GM18517 (cell line): ENCODE measurements around the gene ADAT2.

Source experiments
- ATAC-seq: cut with Tn5 transposase; IDR thresholded peaks from one replicate; pipeline ENCODE4 v1.9.1; 2021; ENCODE audit warnings: mild to moderate bottlenecking, moderate library complexity; ENCODE audit not compliant: unreplicated experiment

Gene ADAT2

GRCh38 chr6:143441680-143442545 is 8.6 kb downstream of the ADAT2 start:
- ATAC-seq, result no peak

- no peak for ATAC-seq
These were observed 9.5 kb downstream of the ADAT2 start for GRCh38 chr6:143441010-143441409.

- ATAC-seq, result no peak
These were observed 17.9 kb downstream of the ADAT2 start for GRCh38 chr6:143432588-143432987.

- no peak for ATAC-seq
These were observed 19.3 kb downstream of the ADAT2 start for GRCh38 chr6:143431226-143431625.

GRCh38 chr6:143429970-143430369 is 20.5 kb downstream of the ADAT2 start:
- ATAC-seq, result no peak

- peak; percentile 92 for ATAC-seq
These were observed 23.2 kb downstream of the ADAT2 start for GRCh38 chr6:143427109-143427817.

GRCh38 chr6:143426026-143426425 is 24.5 kb downstream of the ADAT2 start:
- ATAC-seq, result no peak

- no peak for ATAC-seq
These were observed 31.0 kb downstream of the ADAT2 start for GRCh38 chr6:143419526-143419925.

GRCh38 chr6:143414769-143415168 is 35.7 kb downstream of the ADAT2 start:
- no peak for ATAC-seq

- no peak for ATAC-seq
These were observed 39.6 kb downstream of the ADAT2 start for GRCh38 chr6:143410859-143411270.

GRCh38 chr6:143408787-143409162 is 41.7 kb downstream of the ADAT2 start:
- no peak for ATAC-seq

- no peak for ATAC-seq
These were observed 42.2 kb downstream of the ADAT2 start for GRCh38 chr6:143408151-143408786.

- ATAC-seq, result peak; percentile 62
These were observed 43.8 kb downstream of the ADAT2 start for GRCh38 chr6:143406673-143407072.

GRCh38 chr6:143405373-143406154 is 44.9 kb downstream of the ADAT2 start:
- ATAC-seq, result no peak

GRCh38 chr6:143402721-143403336 is 47.7 kb downstream of the ADAT2 start:
- ATAC-seq, result no peak

- no peak for ATAC-seq
These were observed 48.7 kb downstream of the ADAT2 start for GRCh38 chr6:143401636-143402370.

- no peak for ATAC-seq
These were observed 49.4 kb downstream of the ADAT2 start for GRCh38 chr6:143401068-143401446.

GRCh38 chr6:143400258-143401067 is 50.0 kb downstream of the ADAT2 start:
- ATAC-seq, result no peak

- ATAC-seq, result no peak
These were observed 50.7 kb downstream of the ADAT2 start for GRCh38 chr6:143399775-143400174.
